ENCODE data around the gene FUT8.

Gene FUT8

DNA sequence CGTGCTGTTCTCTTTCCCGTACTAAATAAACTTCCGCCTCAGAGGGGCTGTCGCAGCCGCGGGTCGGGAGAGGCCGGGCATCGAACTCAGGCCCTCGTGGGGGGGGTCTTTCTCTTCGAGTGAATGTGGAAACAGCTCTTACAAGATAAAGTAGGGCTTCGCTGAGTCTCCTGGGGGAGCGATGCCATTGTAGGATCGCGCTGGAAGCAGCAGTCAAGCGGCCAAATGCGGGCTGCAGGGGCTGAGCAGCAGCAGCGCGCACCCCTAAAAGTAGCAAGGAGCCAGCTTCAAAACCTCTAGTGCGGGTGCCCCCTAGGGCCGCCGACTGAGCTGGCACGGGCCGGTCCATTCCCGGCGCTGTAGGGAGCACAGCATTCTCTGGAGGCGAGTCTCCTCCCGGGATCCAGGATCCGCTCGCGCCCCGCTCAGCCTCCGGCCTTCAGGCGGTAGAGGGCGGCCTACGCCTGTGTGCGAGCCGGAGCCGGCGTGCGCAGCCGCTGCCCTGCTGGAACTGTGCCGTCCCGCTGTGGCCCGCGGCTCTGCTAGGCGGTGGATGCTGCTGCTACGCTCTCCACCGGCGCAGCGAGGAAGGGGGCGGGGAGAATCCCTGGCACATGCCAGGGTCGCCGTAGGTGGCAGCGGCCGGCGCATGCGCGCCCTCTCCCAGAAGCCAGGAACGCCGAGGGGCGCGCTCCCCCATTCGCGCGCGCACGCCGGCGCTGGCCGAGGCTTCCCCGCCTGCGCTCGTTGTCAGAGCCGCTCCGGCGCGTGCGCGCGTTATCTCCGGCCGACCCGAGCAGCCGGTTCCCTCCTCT lies at the start of gene FUT8:
Gene FUT8 (plus strand): TSS at position 699 of the 815 bp plus-strand sequence. CDS start 148,834 bp downstream, outside the sequence.
- peak; percentile 93 for DNase-seq

DNA sequence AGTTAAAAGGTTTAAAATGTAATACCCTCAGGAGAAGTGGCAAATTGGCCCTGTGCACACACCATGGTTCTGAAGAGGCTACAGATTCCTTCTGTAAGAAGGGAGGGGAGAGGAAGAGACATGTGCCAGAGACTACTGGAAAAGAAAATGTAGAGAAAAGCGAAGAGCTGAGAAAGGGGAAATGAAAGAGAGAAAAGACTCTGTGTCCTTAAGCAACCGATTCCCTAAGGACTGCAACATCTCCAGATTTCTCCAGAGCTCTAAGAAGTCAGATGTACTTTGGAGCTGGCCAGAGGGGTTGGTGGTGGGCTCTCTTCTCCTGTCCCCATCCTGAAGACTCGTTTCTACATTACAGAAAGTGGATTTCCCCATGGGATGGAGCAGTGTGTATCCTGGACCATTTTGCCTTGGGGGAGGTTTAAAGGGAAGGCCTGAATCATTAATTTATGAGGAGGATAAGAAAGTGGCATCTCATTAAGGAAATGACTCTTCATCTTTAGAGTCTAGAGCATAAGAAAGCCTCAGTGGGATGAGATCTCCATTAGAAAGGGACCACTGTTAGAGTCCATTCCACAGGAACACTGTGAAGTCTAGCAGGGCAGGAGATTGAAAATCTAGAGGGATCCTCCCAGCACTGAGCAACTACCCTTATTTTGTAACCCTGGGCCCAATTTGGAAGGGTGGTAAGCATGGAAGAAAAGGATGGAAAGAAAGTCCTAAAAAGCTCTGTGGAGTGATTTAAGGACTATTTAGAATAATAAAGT lies 45.5 kb upstream of the FUT8 start:
- no peak for DNase-seq

DNA sequence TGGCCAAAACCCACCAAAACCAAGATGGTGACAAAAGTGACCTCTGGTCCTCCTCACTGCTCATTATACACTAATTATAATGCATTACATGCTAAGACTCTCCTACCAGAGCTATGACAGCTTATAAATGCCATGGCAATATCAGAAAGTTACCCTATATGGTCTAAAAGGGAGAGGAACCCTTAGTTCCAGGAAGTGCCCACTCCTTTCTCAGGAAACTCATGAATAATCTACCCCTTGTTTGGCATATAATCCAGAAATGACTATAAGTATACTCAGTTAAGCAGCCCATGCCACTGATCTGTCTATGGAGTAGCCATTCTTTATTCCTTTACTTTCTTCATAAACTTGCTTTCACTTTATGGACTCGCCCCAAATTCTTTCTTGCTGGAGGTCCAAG lies 43.0 kb upstream of the FUT8 start:
- no peak for DNase-seq

DNA sequence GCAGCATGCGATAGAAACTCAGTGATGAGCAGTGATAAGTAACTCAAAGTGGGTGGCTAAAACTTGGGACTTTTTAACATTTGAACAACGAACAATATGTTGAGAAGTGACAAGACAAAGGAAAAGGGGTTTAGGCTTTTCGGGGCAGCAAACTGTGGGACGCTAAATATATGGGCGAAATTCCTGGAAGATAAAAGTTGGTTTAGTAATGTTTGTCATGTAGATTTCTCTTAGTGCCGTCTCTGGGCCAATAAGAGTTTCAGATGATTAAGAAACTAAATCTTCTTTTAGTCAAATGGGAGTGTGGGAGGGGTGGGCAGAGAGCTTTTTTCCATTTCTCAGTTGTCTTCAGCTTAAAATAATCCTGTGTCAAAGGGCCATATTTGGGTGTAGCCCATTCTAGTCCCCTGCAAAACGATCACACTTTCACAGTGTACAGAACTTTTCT lies 41.7 kb upstream of the FUT8 start:
- DNase-seq = no peak

DNA sequence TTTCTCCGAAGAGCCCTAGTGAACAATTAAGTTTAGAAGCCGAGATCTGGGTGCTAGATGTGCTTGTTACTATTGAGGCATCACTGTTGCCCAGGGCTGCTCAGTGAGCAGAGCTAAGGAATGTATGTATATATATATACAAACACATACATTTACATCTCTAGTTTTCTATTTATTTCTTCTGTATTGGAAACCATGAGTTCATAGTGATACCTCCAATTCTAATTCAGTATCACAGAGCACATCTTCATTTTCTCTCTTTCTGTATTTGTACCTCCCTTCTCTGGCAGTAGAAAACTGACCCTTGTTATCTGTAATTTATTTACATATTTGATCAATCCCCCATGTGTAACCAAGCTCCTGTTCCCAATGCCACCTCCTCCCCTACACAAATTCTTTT lies 40.7 kb upstream of the FUT8 start:
- no peak for DNase-seq

DNA sequence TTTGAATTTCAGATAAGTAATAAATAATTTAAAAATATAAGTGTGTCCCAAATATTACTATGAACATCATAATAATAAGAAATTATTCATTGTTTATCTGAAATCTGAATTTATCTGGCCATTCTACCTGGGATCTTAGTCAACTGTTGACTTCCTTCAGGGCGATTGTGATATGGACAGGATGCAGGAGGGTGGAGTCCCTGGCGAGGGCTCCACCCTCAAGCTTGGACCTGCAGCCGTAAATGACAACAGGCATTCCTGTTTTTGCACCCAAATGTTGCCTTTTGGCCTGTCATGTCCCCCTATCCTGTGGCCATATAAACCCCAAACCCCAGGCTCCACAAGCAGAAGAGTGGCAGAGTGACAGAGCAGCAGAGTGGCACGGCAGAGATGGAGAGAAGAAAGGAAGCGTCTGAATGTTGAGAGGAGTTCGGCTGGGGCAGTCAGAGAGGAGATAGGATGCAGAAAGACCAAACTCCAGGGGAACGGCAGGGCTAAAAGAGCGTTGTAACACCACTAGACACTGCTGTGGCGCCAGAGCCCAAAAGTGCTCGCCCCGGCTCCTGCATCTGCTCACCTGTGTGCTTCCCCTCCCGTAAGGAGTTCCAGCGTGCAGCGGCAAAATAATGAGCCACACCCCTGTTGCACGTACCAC lies 39.4 kb upstream of the FUT8 start:
- DNase-seq = no peak

DNA sequence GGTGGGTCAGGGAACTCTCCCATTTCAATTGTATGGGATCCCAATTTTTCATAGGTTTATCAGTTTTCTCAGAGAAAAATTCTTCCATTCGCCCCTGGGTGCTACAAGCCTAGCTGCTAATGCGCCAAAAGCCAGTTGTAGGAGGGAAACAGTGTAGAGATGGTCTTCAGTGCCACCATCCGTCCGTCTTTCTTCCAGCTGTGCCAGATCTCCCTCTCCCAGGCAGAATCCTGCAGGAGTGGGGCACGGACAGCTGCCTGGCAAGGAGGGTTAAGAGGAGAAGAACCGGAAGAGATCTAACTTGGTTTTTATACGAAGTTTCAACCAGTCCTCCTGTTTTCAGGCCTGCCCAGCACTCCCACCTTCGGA lies 38.9 kb upstream of the FUT8 start:
- no peak for DNase-seq

DNA sequence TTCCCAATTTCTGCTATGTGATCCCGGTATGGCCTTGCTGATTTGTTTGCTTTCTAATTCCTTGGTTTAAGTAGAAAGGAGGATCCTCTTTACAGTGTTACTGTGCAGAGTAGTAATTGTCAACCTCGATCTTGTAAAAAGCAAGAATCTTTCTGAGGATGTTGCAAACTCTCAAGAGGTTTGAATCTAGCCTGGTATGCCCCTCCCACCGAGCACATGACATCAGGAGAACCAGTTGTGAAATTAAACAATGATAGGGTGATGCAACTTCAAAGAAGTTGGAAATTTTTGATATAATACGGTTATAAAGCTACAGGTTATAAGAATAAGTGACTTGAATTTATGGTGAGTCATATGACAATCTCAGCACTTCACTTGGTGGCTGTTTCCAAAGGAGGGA lies 35.0 kb upstream of the FUT8 start:
- no peak for DNase-seq

DNA sequence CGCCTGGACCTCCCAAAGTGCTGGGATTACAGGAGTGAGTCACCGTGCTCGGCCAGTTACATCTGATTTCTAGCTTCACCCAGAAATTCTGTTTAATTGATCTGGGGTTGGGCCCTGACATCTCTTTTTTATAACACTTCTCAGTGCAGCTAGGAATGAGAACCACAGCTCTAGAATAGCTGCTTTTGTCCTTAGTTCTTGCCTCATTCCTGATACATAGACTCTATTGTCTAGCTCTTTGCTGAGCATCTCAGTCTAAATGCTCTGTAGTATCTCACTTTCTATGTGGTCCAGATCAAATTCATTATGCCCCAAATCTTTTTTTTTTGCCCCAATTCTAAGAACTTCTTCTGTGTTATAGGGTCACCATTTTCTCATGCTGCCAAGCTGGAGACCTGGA lies 29.9 kb upstream of the FUT8 start:
- DNase-seq = no peak

DNA sequence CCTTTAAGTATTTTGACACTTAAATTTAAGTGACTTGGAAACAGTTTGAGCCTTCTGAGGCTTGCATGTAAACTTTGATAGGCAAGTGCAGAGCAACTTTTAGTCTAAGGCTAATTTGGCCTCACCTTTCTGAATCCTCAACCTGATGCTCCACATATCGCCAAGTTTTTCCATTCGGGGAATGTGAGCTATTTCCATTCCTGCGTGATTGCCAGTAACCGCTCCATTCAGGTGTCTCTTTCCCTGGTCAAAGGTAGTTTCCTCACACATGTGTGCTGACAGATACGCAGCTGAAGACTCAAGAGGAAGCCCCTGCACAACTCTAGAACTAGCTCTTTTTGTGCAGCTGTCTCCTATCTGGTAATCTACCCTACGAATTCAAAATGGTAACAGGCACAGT lies 25.4 kb upstream of the FUT8 start:
- no peak for DNase-seq

DNA sequence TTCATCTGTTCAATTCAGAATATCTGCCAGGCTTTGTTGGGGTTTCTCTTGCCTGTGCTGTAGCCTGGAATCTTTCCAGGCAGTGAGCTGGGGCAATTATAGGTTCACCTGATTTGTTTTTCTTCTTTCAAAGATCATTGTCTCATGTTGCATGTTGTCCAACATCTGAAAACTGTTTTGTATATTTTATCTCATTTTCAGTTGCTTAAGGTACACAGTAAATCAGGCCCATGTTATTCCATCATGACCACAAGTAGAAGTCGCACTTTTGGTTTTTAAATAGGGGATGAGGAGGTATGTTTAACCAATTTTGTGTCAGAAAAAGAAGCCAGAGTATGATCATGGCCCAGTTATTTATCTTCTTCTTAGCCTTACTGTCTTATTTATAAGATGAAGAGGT lies 24.9 kb upstream of the FUT8 start:
- no peak for DNase-seq

DNA sequence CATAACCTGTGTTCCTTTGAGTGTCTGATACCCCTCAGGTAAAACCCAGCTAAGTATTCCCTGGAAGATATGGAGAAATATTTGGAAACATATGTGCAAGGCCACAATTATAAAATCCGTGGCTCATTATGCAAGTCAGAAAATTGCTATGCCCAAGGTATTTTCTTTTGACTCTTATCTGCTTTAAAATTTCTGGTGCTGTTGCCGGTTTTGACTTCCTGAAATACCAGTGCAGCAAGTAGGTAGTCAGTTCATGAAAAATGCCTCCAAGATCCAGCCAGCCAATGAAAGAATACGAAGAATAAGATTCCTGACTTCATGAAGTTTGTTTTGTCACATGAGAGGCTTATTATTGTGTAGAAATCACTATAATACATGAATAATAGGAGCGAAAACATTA lies 20.2 kb upstream of the FUT8 start:
- no peak for DNase-seq

DNA sequence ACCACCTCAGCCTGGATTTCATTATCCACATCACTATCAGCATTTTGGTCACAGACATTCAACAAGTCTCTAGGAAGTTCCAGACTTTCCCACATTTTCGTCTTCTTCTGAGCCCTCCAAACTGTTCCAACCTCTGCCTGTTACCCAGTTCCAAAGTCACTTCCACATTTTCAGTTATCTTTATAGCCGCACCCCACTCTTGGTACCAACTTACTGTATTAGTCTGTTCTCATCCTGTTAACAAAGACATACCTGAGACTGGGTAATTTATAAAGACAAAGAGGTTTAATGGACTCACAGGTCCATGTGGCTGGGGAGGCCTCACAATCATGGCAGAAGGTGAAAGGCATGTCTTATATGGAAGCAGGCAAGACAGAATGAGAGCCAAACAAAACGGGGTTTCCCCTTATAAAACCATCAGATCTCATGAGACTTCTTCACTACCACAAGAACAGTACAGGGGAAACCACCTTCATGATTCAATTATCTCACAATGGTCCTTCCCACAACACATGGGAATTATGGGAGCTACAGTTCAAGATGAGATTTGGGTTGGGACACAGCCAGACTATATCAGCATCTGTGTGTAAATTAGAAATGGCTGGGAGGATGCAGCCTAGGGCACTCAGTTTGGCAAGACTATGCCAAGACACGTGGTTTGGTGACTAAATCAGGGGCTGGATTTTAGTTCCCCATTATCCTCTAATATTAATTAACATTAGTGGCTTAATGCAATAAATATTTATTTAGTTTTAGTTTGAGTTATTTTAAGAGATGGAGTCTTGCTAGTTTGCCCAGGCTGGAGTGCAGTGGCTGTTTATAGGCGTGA lies 16.2 kb upstream of the FUT8 start:
- no peak for DNase-seq

DNA sequence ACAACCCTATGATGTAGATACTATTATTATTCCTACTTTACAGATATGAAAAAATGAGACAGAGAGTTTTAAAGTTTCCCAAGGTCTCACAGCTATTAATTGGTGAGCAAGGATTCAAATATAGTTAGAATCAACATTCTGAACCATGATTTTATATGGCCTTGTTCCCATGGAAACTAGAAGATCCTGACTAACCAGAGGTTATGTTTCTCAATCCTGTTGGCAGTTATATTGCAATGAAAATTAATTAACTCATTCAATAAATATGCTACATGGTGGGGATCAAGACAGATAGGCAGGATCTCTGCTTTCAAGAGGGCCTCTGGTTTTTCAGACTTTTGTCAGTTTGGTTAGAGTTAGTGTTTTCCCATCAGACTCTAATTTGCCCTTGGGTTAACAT lies 9.3 kb upstream of the FUT8 start:
- DNase-seq = peak; percentile 72

DNA sequence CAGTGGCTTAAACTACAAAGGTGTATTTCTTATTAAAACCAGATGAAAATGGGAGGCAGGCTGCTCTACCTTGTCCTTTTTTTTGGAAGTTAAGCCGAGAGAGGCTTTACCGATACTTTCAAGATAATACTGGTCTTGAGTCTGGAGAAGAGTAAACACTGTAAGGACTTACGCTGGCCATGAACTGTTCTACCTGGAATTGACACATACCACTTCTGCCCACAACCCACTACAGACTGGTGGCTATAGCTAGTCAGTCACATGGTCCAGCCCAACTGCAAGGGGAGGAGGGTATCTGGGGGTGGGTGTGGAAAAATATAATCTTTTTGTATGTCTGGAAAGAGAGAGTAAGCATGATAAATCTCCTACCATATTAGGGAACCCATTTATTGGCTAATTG lies 4.4 kb upstream of the FUT8 start:
- no peak for DNase-seq

DNA sequence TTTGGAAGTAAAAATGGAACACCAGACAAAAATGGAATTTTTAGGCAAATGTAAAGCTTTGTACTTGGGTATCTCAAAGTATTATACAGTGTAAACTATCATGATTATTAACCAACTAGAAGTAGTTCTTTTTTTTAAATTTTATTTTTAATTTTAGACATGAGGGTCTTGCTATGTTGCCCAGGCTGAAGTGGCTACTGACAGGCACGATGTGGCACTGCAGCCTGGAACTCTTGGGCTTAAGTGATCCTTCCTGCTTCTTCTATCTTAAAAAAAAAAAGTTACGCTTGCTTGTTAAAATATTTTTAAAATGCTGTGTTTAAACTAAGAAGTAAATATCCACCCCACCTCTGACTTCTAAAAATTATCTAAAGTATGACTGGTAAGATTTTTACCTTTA lies 1.9 kb upstream of the FUT8 start:
- no peak for DNase-seq

DNA sequence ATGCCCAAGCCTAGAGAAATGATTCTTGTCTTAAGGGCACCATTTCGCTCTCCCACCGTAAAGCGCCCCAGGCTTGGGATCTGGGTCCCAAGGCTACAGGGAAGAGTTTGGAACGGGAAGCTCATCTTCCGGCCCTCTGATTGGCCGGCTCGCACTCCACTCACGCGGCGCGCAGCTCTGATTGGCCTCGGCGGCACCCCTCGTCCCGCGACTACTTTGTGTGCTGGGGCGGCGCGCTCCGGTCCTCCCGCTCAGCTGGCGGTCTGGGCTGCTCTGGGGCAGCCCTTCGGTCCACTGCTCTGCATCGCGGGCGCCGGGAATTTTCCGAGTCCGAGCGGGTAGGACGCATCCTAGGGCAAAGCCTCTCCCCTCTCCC lies 886 bp upstream of the FUT8 start:
- peak; percentile 95 for DNase-seq

DNA sequence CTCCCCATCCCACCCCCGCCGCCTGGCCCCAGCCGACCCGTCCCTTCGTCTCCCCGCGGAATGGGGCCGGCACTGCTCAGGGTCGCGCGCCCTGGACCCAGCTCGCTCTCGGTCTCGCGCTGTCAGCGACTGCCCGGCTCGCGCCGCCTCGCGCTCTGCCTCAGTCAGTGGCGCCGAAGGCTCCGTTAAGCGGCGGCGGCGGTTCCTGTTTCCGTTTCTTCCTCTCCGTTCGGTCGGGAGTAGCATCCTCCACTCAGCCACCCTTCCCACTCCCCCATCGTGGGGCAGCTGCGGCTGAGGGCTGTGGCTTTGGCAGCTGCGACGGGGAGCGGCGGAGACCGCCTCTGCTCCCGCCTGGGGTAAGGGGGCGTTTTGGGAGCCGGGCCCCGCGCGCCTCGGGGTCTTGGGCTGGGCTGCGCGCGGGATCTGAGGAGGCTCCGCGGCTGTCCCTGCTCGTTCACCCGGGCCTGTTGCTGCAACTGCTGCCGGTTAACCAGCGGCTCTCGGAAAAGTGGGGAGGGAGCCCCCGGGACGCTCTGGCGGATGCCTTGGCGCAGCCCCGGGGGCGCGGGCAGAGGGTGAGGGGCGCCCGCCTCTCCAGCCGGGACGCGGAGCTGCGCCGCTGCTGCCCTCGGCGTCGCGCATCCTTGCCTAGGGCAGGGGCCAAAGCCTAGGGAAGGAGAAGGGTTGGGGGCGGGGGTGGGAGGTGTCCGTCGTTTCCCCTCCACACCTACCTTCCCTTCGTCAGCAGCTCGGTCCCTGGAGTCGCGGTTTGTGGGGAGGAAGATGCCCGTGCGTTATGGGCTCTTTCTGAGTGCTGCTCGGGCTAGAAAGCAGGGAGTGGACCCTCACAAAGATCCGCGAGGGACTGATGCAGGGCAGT lies 567 bp downstream of the FUT8 start:
- peak; percentile 78 for DNase-seq

DNA sequence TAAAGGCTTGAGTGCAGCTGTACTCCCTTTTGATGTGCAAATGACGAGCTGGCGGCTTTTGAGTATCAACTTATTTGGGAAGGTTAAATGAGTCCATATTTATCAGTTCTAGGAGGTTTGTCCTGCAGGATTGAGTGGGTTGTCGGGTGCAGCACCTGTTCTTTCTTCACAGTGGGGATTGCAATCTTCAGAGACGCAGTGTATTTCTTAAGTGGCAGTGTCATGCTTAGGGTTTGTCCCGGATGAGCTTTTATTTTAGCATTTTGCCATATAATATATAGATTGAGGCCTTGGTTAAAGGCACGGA lies 1.2 kb downstream of the FUT8 start:
- no peak for DNase-seq

DNA sequence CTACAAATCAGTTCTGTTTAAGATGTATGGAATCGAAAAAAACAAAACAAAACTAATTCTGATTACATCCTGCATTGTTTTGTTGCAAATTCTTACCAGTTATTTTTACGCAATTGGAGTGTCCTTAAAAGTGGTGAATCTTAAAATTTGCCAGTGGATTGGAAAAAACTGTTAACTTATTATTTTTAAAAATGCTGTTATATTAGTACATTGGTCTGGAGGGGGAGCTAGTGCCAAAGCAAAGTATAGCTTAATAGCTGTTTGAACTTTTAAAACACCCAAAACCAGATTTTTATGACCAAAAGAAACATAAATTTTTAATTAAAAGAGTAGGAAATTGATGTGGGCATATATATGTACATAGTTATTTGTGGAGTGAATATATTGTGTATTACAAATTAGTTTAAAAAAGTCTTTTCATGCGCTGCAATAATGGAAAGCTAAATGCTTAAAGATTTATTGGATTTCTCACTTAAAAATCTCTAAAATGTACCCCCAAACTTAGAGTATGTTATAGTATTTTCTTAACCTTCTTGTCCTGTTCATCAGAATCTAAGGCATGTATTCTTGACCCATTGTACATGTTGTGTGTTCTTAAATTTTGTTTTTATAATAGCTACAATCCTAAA lies 2.5 kb downstream of the FUT8 start:
- peak; percentile 60 for DNase-seq

DNA sequence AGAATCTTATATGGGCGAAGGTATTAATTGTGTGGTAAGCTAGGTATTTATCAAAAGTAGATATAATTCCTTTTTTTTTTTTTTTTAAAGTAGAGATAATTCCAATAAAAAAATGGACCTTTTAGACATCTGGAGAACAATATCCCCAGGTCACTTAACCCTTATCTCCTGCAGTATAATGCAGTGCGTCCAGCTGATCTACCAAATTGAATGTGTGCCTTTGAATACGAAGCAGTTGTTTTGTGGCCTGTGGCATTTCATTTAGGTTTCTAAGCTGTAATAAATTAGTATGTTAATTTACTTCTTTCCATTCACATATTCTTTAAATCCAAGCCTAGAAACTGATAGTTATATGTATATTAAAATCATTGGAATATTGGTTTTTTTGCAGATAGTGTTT lies 3.1 kb downstream of the FUT8 start:
- no peak for DNase-seq
